Stimulated activated CD4-positive, alpha-beta T cell treated with anti-CD3 and anti-CD28 coated beads, Interleukin-15, amount 100 ng/mL, for 48 hours (primary cell): ENCODE data around the gene CAPG.
"Not testable (repeated sequence)": the region's sequence is repeated elsewhere in the genome, so short reads cannot be mapped to it uniquely, and the experiment has no call there.

ENCODE experiments used
- DNase-seq, 2 donors: peaks; one replicate each; pipeline ENCODE4 v3.0.0-alpha.2; 2020; ENCODE audit warnings: low read depth in 2 of 2

CAPG gene, protein sequence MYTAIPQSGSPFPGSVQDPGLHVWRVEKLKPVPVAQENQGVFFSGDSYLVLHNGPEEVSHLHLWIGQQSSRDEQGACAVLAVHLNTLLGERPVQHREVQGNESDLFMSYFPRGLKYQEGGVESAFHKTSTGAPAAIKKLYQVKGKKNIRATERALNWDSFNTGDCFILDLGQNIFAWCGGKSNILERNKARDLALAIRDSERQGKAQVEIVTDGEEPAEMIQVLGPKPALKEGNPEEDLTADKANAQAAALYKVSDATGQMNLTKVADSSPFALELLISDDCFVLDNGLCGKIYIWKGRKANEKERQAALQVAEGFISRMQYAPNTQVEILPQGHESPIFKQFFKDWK

DNA sequence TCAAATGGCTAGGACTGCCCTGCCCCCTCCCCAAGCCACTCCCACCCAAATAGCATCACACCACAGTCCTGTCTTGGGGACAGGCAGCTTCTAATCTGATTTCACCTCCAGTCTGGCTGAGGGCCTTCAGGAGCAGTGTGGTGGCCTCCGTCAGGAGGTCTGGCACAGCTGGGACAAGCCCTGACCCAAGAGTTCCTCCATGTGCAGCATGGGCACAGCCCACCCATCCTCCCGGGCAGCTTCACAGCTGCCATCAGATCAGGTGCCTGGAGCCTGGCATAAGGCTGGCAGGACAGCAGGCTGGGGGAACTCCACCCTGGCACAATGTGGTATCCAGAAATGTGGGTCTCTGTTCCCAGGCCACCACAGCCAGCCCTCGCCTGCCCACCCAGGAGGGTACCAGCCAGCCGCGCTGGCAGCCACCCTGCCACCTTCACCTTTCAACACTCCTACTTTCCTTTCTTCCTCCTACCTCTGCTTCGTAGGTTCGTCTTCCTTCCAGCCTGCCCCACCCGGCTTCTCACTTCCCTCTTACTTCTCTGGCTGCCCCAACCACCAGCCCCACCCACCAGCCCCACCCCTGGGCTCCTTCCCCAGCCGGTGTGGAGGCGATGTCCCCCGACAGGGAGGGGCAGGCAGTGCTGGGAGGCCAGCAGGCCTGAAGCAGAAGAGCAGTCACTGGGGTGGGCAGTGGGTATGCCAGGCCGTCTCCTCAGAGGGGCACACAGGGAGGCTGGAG is at the start of gene CAPG:
TSS of gene CAPG (minus strand) at position 522 of the 739 bp plus-strand sequence. CDS start 8,221 bp downstream, outside the sequence.
- DNase-seq = no peak

DNA sequence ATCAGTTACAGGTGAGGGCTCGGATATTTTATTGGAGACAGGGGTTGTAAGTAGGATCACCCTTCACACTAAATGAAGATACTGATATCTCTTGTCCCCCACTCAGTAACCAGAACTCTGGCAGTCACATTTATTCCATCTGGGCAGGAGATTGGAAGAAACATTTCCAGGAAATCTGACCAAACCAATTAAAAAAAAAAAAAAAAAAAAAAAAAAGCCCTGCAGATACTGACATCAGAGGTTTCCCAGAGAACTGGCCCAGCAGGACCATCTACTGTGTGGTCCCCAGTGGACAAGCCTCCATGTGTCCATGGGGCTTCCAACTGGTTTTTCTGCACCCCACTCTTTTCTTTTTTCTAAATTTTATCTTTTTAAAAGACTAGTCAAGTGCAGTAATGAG is 49.6 kb upstream of the CAPG start:
- DNase-seq = no peak

DNA sequence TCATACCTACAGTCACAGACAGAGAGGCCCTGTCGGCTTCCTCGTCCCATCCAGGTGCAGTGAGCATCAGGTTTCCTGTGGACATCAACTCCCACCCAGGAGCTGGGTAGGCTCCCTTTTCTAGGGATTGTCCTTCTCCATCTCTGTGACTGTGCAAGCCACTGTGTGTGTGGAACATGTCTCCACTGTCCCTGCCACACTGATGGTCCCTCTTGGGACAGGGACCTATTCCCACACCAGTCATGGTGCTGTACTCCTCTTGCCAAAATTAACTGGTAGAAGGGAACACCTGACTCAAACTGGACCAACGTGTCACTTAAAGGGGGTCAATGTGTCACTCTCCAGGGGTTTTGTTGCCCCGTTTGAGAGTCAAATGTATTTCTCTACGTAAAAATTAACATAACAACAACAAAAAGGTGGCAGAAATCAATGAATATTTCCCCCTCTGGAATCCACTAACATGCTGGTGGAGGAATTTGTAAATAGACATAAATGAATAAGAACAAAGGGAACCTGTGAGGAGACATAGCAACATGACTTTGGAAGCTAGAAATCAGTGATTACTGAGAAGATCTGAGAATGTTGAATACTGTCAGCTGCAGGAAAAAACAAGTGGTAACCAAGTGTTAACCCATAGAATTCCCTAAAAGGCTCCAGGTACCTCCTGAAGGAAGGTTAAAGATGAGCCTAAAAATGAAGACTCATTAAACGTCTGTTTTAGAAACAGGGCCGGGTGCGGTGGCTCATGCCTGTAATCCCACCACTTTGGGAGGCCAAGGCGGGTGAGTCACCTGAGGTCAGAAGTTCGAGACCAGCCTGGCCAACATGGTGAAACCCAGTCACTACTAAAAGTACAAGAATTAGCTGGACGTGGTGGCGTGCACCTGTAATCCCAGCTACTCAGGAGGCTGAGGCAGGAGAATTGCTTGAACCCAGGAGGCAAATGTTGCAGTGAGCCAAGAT is 48.7 kb upstream of the CAPG start:
- DNase-seq = no peak

DNA sequence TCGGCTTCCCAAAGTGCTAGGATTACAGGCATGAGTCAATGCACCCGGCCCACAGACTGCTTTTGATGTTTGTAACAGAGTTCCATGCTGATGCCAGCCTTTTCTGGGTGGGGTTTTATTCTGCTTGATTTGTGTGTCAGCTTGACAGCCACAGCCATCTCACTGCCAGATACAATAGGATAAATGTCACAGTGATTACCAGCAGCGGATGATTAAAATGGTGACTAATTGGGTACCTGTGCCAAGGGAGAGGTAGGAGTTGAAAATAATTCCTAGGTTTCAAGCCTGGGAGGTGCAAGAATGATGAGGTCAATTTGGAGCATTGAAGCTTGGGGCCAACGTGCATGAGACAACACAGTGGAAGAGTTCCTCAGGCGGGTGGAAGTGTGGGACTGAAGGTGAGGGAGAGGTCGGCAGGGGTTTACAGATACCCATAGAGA is 47.7 kb upstream of the CAPG start:
- DNase-seq = no peak

DNA sequence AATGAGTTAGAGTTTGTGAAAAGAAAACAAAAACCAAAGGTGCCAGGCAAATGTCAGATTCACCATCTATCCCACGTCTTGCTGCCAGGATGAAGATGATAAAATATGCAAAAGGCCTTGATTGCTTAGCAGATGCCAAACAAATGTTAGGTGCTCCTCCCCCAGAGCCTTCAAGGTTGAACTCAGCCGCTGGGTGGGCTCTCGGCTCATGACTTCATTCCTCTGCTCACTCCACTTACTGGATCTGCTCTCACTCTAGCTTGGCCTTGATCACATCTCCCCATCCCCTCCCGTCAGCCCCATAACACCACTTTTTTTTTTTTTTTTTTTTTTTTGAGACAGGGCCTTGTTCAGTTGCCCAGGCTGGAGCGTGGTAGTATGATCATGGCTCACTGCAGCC is 46.9 kb upstream of the CAPG start:
- no peak for DNase-seq

DNA sequence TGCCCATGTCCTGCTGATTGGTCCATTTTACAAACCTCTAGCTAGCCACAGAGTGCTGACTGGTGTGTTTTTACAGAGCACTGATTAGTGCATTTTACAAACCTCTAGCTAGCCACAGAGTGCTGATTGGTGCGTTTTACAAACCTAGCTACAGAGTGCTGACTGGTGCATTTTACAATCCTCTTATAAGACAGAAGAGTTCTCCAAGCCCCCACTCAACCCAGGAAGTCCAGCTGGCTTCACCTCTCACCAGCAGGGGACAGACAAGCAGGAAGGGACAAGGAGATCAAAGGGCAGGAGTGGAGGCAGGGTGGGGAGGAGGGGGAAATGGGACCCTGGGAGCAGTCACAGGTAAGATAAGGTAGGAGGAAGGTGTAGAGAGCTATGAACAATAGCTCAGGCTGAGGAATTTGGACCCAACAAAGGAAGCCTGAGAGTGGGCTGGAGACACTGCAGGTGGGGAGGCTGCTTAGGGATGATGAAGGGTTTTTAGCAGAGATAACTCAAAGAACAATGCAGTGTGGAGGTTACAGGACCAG is 45.5 kb upstream of the CAPG start:
- DNase-seq = no peak

DNA sequence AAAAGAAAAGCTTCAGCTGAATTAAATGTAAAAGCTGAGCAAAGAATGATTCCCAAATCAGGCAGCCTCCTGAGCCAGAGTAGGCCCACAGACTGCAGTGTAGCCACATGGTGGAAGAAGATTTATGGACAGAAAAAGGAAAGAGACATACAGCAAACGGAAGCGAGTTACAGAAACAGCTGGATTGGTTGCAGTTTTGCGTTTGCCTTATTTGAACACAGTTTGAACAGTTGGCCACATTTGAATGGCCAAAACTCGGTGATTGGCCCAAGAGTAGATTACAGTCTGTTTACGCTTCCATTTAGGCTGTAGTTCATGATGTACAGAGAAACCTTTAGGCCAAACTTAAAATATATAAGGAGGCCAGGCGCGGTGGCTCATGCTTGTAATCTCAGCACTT is 43.4 kb upstream of the CAPG start:
- DNase-seq = no peak

DNA sequence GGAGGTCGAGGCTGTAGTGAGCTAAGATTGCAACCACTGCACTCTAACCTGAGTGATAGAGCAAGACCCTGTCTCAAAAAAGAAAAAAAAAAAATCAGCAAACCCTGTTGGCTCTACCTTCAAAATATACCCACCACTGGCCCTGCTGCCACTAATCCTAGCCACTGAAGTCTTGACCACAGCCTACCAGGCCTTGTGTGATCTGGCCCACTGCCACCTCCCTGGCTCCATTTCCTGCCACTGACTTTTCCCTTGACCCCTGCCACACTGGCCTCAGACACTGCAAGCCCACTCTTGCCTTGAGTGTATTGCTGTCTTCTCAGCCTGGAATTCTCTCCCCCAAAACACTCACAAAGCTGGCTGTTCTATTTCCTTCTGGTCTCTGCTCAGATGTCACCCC is 42.1 kb upstream of the CAPG start:
- no peak for DNase-seq

DNA sequence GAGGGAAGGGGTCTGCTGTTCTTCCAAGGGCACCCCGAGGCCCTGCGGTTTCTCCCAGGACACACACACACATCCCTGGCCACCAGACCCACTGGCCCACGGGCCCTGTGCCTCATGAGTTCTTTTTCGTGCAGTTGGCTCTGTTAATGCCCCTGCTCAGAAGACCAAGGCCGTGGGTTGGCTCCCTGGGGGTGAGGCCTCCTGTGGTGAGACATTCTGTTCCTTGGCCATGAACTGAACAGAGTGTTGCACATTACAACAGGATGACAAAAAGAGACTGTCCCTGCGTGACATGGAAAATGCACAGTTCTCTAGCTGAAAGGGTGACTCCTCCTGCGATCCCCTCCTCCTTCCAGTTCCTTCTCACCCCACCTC is 39.0 kb upstream of the CAPG start:
- no peak for DNase-seq

DNA sequence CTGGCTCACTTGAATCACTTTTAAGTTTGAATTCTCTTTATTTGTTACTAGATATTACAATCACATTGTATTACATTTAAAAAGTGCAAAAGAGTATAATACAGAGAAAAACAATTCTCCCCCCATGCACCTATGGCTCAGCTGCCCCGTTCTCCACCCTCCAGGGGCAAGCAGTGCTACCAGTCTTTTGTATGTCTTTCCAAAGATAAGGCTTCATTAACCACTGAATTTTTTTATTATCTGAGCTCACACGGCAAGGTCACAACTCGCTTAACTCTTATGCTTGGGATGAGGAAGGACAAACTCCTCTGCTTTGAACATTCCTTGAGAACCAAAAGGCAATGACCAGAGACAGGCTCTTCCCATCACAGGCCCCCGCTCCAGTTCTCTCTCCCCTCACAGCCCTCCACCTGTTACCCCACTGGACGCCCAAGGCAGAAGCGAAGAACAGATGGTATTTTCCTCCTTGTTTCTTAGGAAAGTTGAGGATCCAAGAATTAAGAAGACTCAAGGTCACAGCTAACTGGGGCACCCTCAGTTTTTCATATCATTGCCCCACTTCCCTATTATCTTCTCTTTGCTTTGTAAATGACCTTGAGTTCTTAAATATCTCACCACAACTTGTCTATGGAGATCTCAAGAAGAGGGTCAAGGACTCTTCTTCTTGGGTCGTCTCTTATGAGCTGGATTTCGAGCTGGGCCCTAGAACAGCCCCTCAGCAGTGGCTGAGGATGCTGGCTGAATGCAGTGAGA is 38.5 kb upstream of the CAPG start:
- DNase-seq = no peak

DNA sequence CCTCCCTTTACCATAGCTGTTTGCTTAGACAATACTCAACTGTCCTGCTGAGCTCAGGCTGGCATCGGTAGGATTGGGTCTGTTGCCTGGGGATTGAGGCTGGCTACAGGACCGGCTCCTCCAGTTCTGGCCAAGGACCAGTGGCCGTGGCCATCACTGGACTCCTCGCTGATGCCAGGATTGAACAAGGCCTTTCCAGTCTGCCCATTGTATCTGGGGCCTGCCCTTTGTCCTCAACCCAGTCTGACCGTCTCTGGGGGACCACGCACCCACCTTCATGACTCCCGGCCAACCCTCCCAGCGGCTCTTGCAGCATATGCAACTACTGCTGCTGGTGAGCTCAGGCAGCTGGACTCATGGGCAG is 37.0 kb upstream of the CAPG start:
- DNase-seq = no peak

DNA sequence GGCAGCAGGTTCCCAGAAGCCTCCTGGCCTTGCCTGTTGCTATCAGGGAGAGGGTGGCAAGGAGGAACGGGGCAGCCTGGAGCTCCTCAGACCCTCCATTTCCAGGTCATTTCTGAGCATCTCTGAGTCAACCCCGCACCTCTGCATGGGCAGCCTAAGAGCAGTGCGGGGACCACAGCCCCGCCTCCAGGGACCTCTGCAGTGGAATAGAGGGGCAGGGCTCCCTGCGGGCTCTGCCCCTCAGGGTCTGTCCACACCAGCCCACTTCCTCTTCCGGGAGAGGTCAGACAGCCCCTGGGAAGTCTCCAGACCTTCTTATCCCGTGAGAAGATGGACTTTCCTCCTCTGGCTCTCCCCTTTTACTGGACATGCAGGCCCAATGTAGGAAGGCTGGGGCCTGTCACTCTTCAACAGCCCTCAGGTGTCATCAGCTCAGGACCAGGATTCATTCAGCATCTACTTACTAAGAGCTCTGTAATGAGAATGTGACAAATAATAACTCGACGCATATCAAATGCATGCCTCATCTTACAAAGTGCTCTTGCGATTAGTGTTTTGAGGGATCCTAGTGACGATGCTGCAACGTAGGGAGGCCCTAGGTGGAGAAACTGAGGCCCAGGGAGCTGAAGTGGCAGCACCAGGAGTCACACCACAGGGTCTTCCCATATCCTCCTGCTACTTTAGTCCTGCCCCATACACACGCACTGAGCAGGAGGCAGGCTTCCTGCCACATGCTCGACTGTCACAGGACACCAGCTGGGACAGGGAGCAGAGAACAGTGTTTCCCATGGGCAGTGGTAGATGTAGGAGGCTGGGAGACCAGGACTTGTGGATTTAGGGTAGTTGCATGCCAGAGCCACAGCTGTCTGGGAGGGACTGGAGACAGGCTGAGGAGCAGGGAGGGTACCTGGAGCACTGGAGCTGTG is 36.4 kb upstream of the CAPG start:
- DNase-seq = no peak

DNA sequence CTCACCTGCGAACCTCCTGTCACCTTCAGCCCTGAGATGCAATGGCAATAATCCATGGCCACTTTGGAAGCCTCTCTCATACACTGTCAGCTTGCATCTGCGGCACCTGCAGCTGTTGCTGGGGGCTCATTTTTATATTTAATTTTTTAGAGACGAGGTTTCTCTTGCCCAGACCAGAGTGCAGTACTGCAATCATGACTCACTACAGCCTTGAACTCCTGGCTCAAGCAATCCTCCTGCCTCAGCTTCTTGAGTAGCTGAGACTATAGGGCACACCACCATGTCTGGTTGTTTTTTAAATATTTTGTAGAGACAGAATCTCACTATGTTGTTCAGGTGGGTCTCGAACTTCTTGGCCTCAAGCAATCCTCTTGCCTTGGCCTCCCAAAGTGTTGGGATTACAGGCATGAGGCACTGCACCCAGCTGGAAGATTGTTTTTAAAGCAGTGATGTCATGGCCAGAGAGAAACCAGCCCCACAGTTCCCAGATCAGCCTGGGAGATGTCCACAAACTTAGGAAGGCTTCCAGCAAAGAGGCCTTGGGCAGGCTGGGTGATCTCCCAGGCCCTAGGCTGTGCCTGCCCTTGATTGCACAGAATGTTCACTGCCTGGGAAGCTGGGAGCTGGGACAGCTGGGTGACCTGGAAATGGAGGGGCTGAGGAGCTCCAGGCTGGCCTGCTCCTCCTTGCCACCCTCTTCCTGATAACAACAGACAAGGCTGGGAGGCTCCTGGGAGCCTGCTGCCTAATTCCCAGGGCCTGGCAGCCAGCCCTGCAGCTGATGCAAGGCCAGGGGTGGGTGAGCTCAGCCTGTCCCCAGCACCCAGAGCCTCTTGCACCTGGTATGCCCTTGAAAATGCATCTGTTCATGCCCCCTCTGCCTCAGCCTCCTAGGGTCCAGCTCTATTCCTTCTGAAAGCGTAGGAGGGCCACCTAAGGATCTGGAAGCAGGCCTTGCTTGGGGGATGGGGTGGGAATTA is 35.4 kb upstream of the CAPG start:
- DNase-seq = no peak

DNA sequence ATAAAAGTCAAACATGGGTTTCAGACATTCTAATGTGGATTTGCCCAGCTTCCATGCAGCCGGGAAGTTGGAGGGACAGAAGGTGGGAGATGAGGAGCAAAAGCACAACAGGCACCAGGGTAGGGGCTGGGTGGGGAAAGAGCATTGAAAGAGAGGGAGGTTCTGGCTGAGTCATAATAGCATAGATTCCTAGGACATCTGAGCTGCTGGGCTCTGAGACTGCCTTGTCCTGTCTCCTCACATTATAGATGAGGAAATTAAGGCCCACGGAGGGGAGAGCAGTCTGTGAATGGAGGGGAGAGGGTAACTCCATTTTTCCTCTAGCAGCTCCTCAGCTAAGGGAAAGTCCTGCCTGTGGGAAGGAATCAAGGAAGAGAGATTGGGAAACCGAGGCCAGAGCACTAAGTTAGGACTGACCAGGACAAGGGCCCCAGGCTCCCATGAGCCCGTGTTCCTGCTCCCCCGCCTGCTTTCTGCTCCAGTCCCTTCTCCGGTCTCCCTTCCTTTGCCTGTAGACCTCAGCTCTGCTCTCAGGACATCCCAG is 34.5 kb upstream of the CAPG start:
- no peak for DNase-seq

DNA sequence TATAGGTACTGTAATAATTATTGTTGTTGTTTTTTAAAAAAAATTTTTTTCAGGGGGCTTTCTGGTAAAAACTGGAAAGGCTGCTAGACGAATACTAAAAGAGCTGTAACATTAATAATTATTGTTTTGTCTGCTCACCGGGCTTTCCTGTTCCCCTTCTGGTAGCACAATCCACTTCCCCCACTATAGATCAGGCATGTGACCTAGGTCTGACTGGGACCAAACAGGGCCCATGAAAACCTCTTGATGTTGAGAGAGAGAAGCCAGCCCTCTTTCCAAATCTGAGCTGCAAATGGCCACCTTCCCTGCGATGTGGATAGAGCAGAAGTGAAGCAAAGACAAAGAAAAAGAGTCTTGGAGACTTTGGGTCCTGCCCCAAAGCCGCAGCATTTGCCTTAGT is 31.7 kb upstream of the CAPG start:
- DNase-seq = no peak

DNA sequence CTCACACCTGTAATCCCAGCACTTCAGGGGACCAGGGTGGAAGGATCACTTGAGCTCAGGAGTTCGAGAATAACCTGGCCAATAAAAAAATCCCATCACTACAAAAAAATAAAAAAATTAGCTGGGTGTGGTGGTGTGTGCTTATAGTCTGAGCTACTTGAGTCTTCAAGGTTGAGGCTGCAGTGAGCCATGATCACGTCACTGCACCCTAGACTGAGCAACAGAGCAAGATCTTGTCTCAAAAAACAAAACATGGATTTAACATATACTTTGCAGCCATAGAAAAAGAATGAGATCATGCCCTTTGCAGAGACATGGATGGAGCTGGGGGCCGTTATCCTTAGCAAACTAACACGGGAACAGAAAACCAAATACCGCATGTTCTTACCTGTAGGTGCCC is 30.6 kb upstream of the CAPG start:
- no peak for DNase-seq

DNA sequence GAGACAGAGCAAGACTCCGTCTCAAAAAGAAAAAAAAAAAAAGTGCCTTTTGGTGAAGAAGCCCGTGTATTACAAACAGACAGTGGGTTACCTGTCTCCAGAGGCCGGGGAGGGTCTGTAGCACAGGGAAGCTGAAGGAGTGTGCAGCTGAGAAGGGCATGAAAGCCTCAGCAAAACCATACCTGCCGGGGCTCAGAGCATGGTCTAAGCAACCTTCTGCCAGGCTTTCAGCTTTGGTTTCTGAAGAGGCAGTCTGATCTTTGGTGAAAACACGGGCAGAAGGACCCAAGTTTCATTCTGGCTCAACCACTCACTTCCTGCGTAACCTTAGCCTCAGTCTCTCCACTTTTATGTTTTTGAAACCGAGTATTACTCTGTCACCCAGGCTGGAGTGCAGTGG is 29.8 kb upstream of the CAPG start:
- DNase-seq = no peak

DNA sequence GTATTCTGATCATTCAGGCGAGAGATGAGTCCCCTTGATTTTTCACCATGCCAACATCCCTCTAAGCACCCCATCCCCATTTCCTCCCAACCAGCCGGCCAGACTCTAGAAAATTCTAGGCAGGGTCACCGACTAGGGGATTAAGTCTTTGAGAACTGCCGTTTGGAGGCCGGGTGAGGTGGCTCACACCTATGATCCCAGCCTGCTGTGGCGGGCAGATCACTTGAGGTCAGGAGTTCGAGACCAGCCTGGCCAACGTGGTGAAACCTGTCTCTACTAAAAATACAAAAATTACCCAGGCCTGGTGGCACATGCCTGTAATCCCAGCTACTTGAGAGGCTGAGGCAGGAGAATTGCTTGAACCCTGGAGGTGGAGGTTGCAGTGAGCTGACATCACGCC is 29.4 kb upstream of the CAPG start:
- not testable (repeated sequence) for DNase-seq

DNA sequence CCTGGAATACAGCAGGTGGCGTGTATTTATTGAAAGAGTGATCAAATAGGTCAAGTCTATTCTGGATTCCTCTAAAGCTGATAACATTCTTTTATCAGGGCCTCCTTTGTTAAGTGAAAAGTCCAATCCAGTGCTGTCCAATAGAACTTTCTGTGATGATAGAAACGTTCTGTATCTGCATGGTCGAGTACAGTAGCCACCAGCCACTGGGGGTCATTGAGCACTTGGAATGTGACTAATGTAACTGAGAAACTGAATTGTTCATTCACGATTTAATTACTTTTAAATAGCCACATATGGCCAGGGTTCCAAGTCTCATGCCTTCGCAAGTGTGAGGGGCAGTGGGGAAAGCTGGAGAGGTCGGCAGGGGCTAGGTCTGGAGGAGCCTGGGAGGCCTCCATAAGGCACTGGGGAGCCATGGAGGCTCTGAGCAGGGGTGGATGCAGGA is 28.9 kb upstream of the CAPG start:
- DNase-seq = no peak
